OCI-LY1 (cell line): Measurements from ENCODE around the gene FANCC.

Source experiments
- H2AFZ ChIP-seq: fragments of 200-600 bp; sonication (generic), shearing (Covaris generic); 2 replicates; pipeline ENCODE4 v1.6.0; 2014; ENCODE audit warnings: antibody characterized with exemption, mild to moderate bottlenecking, low read length
- H3F3A ChIP-seq: fragments of 200-600 bp; sonication (generic), shearing (Covaris generic); 2 replicates; pipeline ENCODE4 v1.6.0; 2014; ENCODE audit warnings: mild to moderate bottlenecking, antibody characterized with exemption, low read length, moderate library complexity; ENCODE audit not compliant: insufficient read depth
- H3K27ac ChIP-seq: fragments of 200-600 bp; sonication (generic); 2 replicates; pipeline ENCODE4 v1.5.1; 2014; ENCODE audit warnings: low read length, mixed run types, mild to moderate bottlenecking, low read depth; ENCODE audit not compliant: poor library complexity, severe bottlenecking
- H3K27me3 ChIP-seq: fragments of 200-600 bp; sonication (generic); 2 replicates; pipeline ENCODE4 v1.6.0; 2014; ENCODE audit warnings: antibody characterized with exemption, mild to moderate bottlenecking, low read length, moderate library complexity; ENCODE audit not compliant: insufficient read depth
- H3K36me3 ChIP-seq: fragments of 200-600 bp; sonication (generic); 2 replicates; pipeline ENCODE4 v1.6.1; 2014; ENCODE audit warnings: mild to moderate bottlenecking, antibody characterized with exemption, low read length, moderate library complexity, mixed read lengths; ENCODE audit not compliant: insufficient read depth
- H3K4me1 ChIP-seq: fragments of 200-600 bp; sonication (generic); 2 replicates; pipeline ENCODE4 v1.5.1; 2014; ENCODE audit warnings: mild to moderate bottlenecking, low read length, moderate library complexity; ENCODE audit not compliant: insufficient read depth, severe bottlenecking
- H3K4me2 ChIP-seq: fragments of 200-600 bp; sonication (generic), shearing (Covaris generic); 2 replicates; pipeline ENCODE4 v1.6.1; 2014; ENCODE audit warnings: low read length
- H3K4me3 ChIP-seq: fragments of 200-600 bp; sonication (generic); 2 replicates; pipeline ENCODE4 v1.5.1; 2014; ENCODE audit warnings: low read length, low read depth, mild to moderate bottlenecking, mixed read lengths; ENCODE audit not compliant: poor library complexity, severe bottlenecking
- H3K79me2 ChIP-seq: fragments of 200-600 bp; shearing (Covaris generic); 2 replicates; pipeline ENCODE4 v1.6.1; 2016; ENCODE audit warnings: mixed run types, low read length, mixed read lengths; ENCODE audit not compliant: insufficient read depth
- H3K9ac ChIP-seq: fragments of 200-600 bp; sonication (generic), shearing (Covaris generic); 2 replicates; pipeline ENCODE4 v1.6.1; 2014; ENCODE audit warnings: mild to moderate bottlenecking, low read length, mixed read lengths
- H3K9me2 ChIP-seq: fragments of 200-600 bp; sonication (generic), shearing (Covaris generic); 2 replicates; pipeline ENCODE4 v1.6.1; 2014; ENCODE audit warnings: low read depth, mild to moderate bottlenecking, low read length, mixed read lengths
- H3K9me3 ChIP-seq: fragments of 200-600 bp; shearing (Covaris generic); 2 replicates; pipeline ENCODE4 v1.6.1; 2014; ENCODE audit warnings: low read length, mixed read lengths
- H4K20me1 ChIP-seq: fragments of 200-600 bp; sonication (generic), shearing (Covaris generic); 2 replicates; pipeline ENCODE4 v1.6.0; 2016; ENCODE audit warnings: mild to moderate bottlenecking, low read length; ENCODE audit not compliant: insufficient read depth
- EZH2 ChIP-seq: fragments of 200-600 bp; sonication (generic), shearing (Covaris generic); IDR thresholded peaks from 2 replicates; pipeline ENCODE4 v1.8.0; 2017; ENCODE audit warnings: borderline replicate concordance, mixed run types, mild to moderate bottlenecking, antibody characterized with exemption, low read length, moderate library complexity, mixed read lengths
- TF ChIP-seq, protein P1 (sequence below): fragments of 200-600 bp; sonication (generic), shearing (Covaris generic); IDR thresholded peaks from 2 replicates; pipeline ENCODE4 v1.5.1; 2017; ENCODE audit warnings: mild to moderate bottlenecking, antibody characterized with exemption, low read length, moderate library complexity, mixed read lengths

Gene FANCC

DNA sequence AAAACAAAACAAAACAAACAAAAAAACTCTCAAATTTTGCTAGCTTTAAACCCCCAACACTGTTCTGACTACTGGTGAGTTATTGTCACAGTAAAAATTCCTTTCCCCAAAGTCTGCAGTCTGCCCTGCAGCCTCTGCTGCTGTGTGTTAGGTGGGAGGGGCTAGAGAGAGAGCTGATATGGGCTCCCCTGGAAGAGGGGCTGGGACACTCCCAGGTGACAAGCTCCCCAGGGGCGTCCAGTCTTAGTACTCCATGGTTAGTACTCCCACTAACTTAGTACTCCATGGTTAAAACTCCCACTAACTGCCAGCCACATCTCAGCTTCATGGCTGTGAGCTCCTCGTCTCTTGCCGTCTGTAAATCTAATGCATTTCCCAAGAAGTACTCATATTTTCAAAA, 191.9 kb downstream of the FANCC start:
- Histone ChIP-seq H3F3A (no peaks in the 10 kb centered on the region), H3K4me3 (no peak overlapping the region), H3K9ac (no peak overlapping the region), H3K36me3 (no peaks in the 10 kb centered on the region), H3K4me1 (peaks cover 3% of the 10 kb centered on the region), H3K9me3 (no peaks in the 10 kb centered on the region), H3K27ac (no peak overlapping the region), H3K27me3 (no peaks in the 10 kb centered on the region), H3K9me2 (no peaks in the 10 kb centered on the region), H2AFZ (no peak overlapping the region), H3K79me2 (no peaks in the 10 kb centered on the region), H3K4me2 (no peak overlapping the region), H4K20me1 (no peaks in the 10 kb centered on the region)
- TF ChIP-seq, protein P1, sequence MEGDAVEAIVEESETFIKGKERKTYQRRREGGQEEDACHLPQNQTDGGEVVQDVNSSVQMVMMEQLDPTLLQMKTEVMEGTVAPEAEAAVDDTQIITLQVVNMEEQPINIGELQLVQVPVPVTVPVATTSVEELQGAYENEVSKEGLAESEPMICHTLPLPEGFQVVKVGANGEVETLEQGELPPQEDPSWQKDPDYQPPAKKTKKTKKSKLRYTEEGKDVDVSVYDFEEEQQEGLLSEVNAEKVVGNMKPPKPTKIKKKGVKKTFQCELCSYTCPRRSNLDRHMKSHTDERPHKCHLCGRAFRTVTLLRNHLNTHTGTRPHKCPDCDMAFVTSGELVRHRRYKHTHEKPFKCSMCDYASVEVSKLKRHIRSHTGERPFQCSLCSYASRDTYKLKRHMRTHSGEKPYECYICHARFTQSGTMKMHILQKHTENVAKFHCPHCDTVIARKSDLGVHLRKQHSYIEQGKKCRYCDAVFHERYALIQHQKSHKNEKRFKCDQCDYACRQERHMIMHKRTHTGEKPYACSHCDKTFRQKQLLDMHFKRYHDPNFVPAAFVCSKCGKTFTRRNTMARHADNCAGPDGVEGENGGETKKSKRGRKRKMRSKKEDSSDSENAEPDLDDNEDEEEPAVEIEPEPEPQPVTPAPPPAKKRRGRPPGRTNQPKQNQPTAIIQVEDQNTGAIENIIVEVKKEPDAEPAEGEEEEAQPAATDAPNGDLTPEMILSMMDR = no peak
- TF ChIP-seq EZH2 = no peak

DNA sequence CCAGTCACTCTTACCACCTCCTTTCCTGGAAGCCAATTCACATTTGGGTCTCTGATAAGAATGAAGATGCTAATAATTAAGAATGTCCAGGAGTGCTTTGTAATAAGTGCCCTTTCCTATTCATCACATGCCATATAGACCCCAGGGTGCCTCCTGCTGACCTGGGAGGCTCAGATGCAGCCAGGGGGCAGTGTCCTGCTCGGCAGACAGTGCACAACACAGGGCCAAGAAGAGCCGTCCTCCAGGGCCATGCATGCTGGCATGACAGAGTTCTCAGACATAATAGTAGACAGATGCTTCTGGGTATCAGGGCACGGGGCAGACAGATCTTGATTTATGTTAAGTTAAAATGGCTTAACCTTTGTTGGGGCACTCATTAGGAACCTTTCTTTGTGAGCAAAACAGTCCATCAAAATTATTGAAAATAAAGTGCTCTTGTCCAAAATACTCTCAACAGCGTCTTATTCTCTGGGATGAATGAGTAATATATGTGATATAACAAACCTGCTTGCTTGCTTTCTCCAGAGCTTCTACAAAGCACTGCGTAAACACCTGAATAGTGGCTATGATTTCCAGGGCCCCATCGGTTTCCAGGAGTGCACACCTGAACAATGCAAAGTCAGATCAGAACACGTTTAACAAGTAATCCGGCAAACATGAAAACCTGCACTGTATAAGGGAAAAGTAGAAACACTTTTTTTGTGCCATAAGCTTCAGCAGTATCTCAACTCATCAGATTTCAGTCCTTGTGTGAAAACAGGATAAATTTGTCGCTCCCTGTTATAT, 192.7 kb downstream of the FANCC start:
- TF ChIP-seq, protein P1 = peak; percentile 48; the same call in 1 of the 2 replicates
- TF ChIP-seq EZH2 = no peak
- H4K20me1 ChIP-seq = no peaks in the 10 kb centered on the region
- no peak overlapping the region for H2AFZ ChIP-seq
- H3K36me3 ChIP-seq = no peaks in the 10 kb centered on the region
- no peaks in the 10 kb centered on the region for H3F3A ChIP-seq
- H3K9ac ChIP-seq = no peak overlapping the region
- H3K27ac ChIP-seq = no peak overlapping the region
- H3K4me2 ChIP-seq = no peak overlapping the region
- no peak overlapping the region for H3K4me3 ChIP-seq
- no peaks in the 10 kb centered on the region for H3K79me2 ChIP-seq
- no peaks in the 10 kb centered on the region for H3K9me3 ChIP-seq
- H3K9me2 ChIP-seq = no peaks in the 10 kb centered on the region
- no peaks in the 10 kb centered on the region for H3K27me3 ChIP-seq
- peaks cover 3% of the 10 kb centered on the region for H3K4me1 ChIP-seq

DNA sequence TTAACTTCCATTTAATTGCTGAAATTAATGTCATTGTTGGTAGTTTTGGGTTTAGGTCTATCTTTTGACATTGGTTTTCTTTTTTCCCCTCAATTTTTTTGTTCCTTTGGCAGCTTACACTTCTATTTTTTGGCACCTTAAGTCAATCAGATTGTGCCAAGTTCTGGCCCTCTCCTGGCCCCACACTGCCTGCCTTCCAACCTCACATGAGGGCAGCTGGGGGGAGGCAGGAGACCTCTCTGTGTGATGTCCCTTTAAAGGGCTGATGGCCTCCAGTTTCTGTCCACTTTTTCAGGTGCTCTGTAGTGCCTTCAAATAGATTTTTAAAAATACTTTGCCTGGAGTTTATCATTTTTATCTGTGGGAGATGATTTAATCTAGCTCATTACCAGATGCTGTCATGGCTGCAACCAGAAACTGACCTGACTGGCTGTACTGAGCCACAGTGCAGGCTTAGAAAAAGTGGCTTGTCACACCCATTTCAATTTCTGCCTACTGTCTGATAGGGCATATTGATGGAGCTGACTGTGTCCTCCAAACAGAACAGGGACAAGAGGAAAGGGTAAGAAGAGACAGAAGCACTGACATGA, 196.6 kb downstream of the FANCC start:
- Histone ChIP-seq H3K4me3 (no peak overlapping the region), H3K27ac (no peak overlapping the region), H3K36me3 (no peaks in the 10 kb centered on the region), H2AFZ (no peak overlapping the region), H3K27me3 (no peaks in the 10 kb centered on the region), H3K9me2 (no peaks in the 10 kb centered on the region), H3K79me2 (no peaks in the 10 kb centered on the region), H3K9ac (no peak overlapping the region), H3K4me1 (peaks cover 22% of the 10 kb centered on the region), H3F3A (no peaks in the 10 kb centered on the region), H3K9me3 (no peaks in the 10 kb centered on the region), H3K4me2 (no peak overlapping the region), H4K20me1 (no peaks in the 10 kb centered on the region)
- TF ChIP-seq, protein P1 = no peak
- no peak for TF ChIP-seq EZH2
